PC-3 (cell line): Measurements from ENCODE around the gene ABCA8.

ENCODE experiments used
- CTCF ChIP-seq: fragments of 300-600 bp; sonication (generic); conservative IDR thresholded peaks from 2 replicates; pipeline ENCODE4 v1.5.1; 2017; ENCODE audit warnings: antibody characterized with exemption, low read depth, mild to moderate bottlenecking, low read length
- EZH2 ChIP-seq: fragments of 300-600 bp; sonication (generic); IDR thresholded peaks from one replicate; pipeline ENCODE4 v1.6.1; 2017; ENCODE audit warnings: antibody characterized with exemption, mild to moderate bottlenecking, low read length; ENCODE audit not compliant: unreplicated experiment
- EZH2phosphoT487 ChIP-seq: fragments of 300-600 bp; sonication (generic); IDR thresholded peaks from 2 replicates; pipeline ENCODE4 v1.6.1; 2018; ENCODE audit warnings: mild to moderate bottlenecking, antibody characterized with exemption, low read length, borderline replicate concordance

DNA sequence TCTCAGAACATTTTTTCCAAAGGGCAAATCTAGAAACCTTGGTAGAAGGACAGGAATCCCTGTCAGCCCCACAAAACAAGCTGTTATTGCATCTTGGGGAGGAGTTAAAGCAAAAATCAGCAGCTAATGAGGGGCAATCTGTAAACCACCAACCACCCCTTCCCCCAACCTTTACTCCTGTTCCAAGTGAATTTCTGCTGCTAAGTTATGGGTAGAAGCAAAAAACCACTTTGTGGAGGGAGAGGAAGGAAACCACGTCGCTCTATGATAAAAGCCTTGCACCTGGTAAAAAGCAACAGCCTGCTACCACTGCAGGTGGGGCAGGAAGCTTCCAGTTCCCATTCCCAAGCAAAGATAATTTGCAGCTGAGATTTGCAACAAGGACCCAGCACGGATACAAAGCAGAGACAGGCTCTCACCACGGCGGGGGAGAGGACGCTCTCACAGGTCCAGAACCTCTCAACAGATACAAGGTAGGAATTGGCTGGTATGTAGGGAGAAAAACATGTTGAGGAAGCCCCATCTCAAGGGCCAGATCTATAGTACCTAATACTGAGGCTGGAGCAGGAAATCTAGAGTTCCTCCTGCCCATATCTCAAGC, 10.7 kb downstream of the ABCA8 start:
- TF ChIP-seq CTCF = no peak
- no peak for TF ChIP-seq EZH2
- TF ChIP-seq EZH2phosphoT487 = no peak
